ENCODE measurements around the gene CARD14.

Gene CARD14

GRCh38 chr17:80212962-80213642 is 43.3 kb downstream of the CARD14 start:
- DNase-seq = no peak

- no peak for DNase-seq
Measured at GRCh38 chr17:80213643-80213975, 43.8 kb downstream of the CARD14 start.

DNA sequence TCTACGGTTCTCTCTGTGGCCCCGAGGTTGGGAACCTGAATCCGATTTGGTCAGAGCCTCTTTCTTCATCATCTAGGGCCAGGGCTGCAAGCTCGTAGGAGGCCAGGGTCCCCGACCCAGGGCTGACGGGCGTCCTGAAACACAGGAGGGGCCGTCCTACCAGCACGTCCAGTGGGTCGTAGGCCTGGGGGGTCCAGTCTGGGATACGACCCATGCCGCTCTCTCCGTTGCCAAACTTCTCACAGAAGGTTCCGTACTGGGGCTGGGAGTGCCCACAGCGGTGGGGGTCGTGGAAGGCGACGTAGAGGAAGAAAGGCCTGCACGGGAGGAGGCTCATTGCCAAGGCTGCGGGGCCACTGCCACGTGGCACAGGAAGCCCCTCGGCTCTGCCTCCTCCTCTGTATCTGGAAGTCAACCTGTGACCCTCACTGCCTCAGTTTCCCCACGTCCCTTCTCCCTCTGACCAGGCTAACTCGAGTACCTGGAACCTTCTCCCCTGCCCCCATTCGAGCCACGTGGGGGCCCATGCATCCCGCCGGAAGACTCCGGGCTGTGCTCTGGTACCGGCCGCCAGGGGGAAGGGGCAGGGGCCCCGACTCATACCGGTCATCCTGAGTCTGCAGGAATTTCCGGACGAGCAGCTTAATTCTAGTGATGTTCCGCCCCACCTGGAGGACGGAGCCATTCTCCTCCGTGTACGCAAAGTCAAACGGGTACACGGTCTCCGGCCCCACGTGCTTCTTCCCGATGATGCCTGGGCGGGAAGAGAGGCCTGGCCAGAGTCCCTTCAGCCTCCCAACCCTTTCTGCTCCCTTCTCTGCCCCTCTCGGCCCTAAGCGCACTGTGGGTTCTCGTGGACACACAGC is 44.4 kb downstream of the CARD14 start:
- no peak for DNase-seq

DNA sequence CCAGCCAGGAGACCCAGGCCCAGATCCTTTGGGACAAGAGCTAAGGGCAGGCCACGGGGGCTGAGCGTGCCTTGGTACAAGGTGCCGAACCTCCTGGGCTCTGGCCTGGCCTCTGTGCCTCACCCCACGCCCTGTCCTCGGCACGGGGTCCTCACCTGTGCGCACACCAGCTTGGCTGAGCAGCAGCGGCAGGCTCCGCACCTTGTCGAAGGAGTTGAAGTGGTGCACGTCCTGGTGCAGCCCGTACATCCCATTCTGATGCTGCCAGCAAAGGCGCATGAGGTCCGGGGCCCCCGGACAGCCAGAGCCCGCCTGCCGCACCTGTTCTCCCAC is 45.0 kb downstream of the CARD14 start:
- no peak for DNase-seq

- DNase-seq = no peak
Measured at GRCh38 chr17:80216473-80217456, 46.9 kb downstream of the CARD14 start.

DNA sequence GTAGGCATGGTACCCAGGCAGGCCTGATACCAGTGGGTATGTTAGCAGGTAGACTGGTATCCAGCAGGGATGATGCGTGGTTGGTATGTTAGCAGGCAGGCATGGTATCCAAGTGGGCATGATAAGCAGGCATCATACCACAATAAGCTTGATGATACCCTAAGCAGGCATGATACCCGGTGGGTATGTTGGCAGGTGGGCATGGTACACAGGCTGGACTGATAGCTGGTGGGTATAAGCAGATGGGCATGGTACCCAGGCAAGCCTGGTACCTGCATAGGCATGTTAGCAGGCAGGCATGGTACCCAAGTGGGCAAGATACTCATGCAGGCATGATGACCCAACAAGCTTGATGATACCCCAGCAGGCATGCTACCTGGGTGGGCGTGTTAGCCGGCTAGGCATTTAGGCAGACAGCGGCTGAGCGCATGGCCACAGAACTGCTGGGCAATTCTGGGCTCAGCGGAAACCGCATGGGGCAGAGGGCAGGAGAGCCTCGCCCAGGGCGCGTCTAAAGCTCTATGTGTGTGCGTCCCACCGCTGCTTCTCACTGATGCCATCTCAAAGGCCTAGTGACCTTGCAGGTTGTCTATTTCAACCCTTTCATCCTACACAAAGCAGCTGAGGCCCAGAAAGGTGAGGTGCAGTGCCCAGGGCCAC is 48.0 kb downstream of the CARD14 start:
- DNase-seq = no peak

GRCh38 chr17:80218391-80218790 is 48.6 kb downstream of the CARD14 start:
- no peak for DNase-seq

- DNase-seq = peak; percentile 41
Measured at GRCh38 chr17:80219013-80219762, 49.4 kb downstream of the CARD14 start.

DNA sequence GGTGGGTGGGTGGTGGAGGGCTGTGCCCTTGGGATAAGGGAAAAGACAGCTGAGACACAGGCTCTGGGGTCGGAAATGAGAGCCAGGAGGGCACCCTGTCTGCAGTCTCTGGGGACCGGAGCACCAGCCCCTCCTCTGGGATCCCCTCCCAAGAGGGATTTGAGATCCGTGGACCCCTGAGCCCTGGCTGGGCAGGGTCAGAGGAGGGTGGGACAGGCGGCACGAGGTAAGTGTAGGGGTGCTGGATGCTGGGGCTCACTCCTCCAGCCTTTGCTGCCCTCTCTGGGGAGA is 49.9 kb downstream of the CARD14 start:
- DNase-seq = no peak

DNA sequence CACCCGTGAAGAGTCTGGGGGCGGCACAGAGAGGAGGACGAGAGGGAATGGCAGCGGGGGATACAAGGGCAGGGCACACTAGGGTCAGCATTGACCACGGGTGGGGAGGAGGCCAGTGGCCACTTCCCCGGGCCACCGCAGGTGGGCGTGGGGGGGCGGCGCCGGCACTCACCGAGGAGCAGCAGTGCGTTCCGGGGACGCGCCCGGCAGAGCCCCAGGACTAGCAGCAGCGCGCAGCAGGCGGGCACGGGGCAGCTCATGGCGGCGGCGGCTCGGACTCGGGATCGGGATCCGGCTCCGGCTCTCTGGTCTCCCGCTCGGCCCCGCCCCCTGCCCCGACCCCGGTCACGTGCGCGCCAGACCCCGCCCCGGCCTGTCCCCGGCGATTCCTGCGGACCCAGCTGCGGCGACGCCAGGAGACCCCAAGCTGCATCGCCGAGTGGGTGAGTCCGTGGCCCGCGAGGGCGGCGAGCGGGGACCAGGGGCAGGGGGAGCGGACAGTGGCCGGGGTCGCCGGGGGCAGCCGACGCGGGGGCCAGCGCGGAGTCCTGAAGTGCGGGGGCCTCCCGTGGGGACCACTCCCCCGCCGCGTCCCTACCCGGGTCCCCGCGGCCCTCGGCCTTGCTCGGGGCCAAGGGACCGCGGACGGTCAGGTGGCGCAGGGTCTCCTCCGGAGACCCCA is 50.4 kb downstream of the CARD14 start, which contains the start of the genes SGSH and SLC26A11:
Gene SGSH, minus strand, starts transcription at position 280 of the 682 bp plus-strand sequence. Its CDS starts 20 bp downstream, at position 260.
Gene SLC26A11, plus strand, starts transcription at position 374 of the 682 bp plus-strand sequence. CDS start 1,134 bp downstream, outside the sequence.
- DNase-seq = peak; percentile 57

DNA sequence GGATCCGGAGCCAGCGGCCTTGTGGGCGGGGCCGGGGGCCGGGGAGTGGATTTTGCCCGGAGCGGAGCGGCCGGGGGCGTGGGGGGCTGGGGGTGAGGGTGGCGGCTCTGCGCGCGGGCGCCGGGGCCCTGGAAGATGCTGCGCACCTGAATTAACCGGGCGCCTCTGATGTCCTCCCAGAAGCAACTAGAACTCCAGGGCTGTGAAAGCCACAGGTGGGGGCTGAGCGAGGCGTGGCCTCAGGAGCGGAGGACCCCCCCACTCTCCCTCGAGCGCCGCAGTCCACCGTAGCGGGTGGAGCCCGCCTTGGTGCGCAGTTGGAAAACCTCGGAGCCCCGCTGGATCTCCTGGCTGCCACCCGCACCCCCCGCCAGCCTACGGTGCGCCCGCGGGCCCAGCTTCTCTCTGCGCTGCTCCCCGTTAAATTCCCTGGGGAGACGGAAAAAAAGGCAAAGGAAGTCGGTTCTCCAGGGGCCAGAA is 50.9 kb downstream of the CARD14 start:
- no peak for DNase-seq

DNA sequence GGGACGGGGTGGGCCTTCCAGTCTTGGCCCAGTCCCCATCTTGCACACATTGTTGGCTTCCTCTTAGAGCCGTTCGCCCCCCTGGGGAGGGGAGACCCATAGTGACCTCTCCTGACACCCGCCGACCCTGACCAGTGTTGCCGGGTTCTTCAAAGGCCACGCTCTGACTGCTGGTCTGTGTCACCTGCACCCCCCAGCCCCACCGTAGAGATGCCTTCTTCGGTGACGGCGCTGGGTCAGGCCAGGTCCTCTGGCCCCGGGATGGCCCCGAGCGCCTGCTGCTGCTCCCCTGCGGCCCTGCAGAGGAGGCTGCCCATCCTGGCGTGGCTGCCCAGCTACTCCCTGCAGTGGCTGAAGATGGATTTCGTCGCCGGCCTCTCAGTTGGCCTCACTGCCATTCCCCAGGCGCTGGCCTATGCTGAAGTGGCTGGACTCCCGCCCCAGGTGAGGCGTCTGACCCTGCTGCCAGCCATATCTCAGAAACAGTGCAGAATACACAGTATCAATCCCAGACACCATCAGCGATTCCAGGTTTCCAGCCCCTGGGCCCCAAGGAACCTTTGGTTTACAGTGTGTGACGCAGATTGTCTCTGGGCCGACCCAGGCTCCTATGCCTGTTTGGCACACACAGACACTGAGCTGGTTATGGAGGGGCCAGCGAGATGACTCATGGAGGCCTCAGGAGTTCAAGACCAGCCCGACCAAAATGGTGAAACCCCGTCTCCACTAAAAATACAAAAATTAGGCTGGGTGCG is 51.7 kb downstream of the CARD14 start:
- no peak for DNase-seq

DNA sequence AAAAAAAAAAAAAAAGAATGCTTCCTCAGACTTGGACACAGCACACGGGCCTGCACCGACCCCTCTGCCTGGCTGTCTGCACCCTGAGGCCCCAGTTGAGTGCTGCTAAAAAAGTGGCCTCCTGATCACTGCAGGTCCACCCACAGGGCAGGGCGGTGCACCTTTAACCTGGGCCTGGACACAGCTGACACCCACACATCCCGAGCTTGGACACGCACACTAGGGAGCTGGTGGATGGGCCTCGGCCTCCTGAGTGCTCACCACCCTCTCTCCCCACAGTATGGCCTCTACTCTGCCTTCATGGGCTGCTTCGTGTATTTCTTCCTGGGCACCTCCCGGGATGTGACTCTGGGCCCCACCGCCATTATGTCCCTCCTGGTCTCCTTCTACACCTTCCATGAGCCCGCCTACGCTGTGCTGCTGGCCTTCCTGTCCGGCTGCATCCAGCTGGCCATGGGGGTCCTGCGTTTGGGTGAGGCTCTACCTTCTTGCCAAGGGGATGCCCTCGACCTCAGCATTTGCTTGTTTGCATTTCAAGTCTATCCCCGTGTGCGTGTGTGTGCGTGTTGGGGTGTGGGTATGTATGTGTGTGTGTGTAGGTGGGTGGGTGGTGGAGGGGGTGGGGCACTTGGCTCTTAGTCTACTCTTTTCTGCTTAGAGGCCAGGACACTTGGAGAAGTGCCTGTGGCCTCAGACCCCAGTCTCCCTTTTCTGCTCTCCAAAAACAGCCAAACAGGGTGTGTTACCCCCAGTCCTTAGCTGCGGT is 52.7 kb downstream of the CARD14 start:
- no peak for DNase-seq

DNA sequence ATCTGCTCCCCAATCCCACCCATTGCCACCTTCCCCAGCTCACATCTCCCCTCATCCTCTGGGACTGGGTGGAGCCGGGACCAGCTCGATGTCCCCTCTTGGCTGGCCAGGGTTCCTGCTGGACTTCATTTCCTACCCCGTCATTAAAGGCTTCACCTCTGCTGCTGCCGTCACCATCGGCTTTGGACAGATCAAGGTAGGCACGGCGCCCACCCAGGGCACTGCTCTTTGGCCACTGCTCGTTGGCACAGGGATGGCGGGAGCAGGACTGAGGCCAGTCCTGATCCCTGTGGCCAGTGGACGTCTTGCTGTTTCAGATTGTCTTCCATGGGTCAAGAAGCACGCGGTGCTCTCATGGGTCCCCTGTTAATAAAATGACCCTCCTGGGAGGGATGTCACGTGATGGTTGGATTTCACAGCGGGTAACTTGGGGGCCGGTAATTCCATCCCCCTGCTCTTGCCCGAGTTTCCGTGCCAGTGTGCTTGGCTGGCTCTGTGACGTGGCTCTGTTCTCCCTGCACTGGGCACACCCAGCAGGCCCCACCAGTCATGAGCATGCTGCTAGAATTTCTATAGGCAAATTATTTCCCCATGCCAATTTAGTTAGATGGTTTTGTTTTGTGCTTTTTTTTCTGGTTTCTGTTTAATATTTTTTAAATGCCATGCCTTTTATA is 53.4 kb downstream of the CARD14 start:
- no peak for DNase-seq

DNA sequence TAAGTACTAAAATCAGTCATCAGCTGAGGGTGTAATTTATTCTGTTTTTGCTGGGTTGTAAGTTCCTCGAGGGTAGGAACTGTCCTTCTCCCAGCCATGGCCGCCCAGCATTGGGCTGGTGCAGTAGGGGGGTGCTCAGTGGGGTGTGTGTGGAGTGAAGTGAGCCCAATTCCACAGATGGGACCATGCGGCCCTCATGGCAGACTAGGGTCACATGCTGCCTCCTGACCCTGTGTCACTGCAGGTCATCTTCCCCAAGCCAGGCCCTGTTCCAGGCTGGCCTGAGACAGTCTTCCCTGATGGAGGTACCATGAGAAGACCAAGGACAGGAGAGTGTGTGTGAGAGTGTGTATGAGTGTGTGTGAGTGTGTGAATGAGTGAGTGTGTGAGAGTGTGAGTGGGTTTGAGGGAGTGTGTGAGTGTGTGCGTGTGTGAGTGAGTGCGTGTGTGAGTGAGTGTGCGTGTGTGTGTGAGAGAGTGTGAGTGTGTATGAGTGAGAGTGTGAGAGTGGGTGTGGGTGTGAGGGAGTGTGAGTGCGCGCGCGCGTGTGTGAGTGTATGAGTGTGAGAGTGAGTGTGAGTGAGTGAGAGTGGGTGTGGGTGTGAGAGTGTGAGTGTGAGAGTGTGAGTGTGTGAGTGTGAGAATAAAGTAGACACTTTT is 54.1 kb downstream of the CARD14 start:
- no peak for DNase-seq

DNA sequence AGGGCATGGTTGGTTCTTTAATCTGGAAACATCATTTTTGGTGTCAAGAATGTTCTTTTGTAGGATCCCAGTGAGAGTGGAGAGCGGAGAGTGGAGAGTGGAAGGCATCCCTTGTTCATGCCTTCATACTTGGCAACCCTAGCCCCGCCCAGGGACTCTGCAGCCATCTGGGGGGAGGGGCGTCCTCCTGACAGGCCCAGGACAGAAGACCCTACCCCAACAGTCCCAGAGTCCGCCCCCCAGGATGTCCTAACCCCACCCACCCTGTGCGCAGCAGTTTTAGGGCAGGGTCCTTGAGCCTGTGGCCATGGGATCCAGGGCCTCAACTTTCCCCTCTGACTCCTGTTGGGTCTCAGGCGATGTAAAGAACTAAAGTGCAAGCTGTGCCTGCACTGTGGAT is 54.9 kb downstream of the CARD14 start:
- no peak for DNase-seq

GRCh38 chr17:80225230-80225629 is 55.4 kb downstream of the CARD14 start:
- no peak for DNase-seq

GRCh38 chr17:80227156-80227555 is 57.3 kb downstream of the CARD14 start:
- DNase-seq = no peak

DNA sequence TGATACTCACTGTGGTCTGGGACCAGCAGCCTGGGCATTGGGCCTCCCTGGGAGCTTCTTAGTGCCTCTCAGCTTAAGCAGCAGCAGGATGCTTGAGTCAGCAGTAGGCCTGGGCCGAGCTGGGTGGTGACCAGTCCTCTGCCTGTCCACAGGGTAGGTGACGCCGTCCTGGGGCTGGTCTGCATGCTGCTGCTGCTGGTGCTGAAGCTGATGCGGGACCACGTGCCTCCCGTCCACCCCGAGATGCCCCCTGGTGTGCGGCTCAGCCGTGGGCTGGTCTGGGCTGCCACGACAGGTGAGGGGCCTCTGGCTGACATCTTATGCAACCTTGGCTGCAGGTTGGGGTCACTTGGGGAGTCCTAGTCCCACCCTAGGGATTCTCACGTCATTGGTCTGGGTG is 57.8 kb downstream of the CARD14 start:
- no peak for DNase-seq

All from NCI-H226 (cell line).